Thyroid gland (tissue), 4 donors: Measurements from ENCODE around the gene MDM2. TPM values are rescaled to one million over a fixed set of nuclear protein-coding genes. Genes with fewer than 3 reads are reported as not detected.

Experiments used
- DNase-seq, 2 donors: peaks; one replicate each; pipeline ENCODE4 v3.0.0-alpha.2; 2019
- H3K27ac ChIP-seq, 3 donors: fragments of 200-600 bp; sonication (generic); 1 replicate in 2 of 3; 2 replicates in 1 of 3; pipeline ENCODE4 v1.5.1; 2016 to 2019; ENCODE audit warnings: mild to moderate bottlenecking in 1 of 3, moderate library complexity in 1 of 3
- H3K27me3 ChIP-seq: fragments of 200-600 bp; sonication (generic); one replicate; pipeline ENCODE4 v1.5.1; 2019
- H3K36me3 ChIP-seq, 2 donors: fragments of 200-600 bp; sonication (generic); one replicate each; pipeline ENCODE4 v1.5.1; 2016 to 2019
- H3K4me1 ChIP-seq, 2 donors: fragments of 200-600 bp; sonication (generic); one replicate each; pipeline ENCODE4 v1.5.1; 2017 to 2019
- H3K4me3 ChIP-seq, 3 donors: fragments of 200-600 bp; sonication (generic); replicated peaks in 1 of 3; 1 replicate in 2 of 3; 2 replicates in 1 of 3; pipeline ENCODE4 v1.5.1; 2016; ENCODE audit warnings: mild to moderate bottlenecking in 1 of 3
- H3K9me3 ChIP-seq: fragments of 200-600 bp; sonication (generic); one replicate; pipeline ENCODE4 v1.5.1; 2017
- CTCF ChIP-seq, 6 experiments: fragments of 200-600 bp in 3 of 6; fragments of 450-650 bp in 3 of 6; sonication (generic) in 3 of 6; IDR thresholded peaks; one replicate each; pipeline ENCODE4 v1.5.1; 2016 to 2019; ENCODE audit warnings: antibody characterized with exemption in 6 of 6, mild to moderate bottlenecking in 2 of 6, inconsistent platforms in 1 of 6, moderate library complexity in 1 of 6
- POLR2A ChIP-seq, 2 donors: fragments of 450-650 bp; IDR thresholded peaks; one replicate each; pipeline ENCODE4 v1.6.1; 2017; ENCODE audit warnings: antibody characterized with exemption in 2 of 2, mild to moderate bottlenecking in 2 of 2, moderate library complexity in 1 of 2
- WGBS, 2 donors: methylation state at CpG; one replicate each; pipeline ENCODE4 v1.1.5; 2017; 5-methylcytosine and 5-hydroxymethylcytosine counted together
- intact Hi-C: fragments of 100-400 bp; cut with DNase I; formaldehyde crosslinking; loops from one replicate; pipeline ENCODE4 v1.15.1; 2023
- total RNA-seq, 4 donors: library from RNA; depleted of rRNA; stranded (reverse); fragments of >200 nt; gene quantifications; one replicate each; pipeline ENCODE4 v1.2.3, GENCODE V29; 2016

The MDM2 gene
- total RNA-seq, 4 donors from 2014 or later, result 56.7 to 124 (median 91.6) TPM

GRCh38 chr12:68761901-68762630 is 45.9 kb upstream of the MDM2 start:
- H3K27me3 ChIP-seq, result no peaks in the 10 kb centered on the region
- no peak overlapping the region for H3K27ac ChIP-seq
- no peaks in the 10 kb centered on the region for H3K4me1 ChIP-seq
- TF ChIP-seq CTCF (IDR thresholded peaks at IDR 0.05) (no peak), POLR2A (IDR thresholded peaks at IDR 0.05) (no peak)
- no peak for DNase-seq
- no peak overlapping the region for H3K4me3 ChIP-seq
- WGBS, 2 donors, result 79 to 84% methylated on average over 8 of the region's 8 CpGs
- H3K9me3 ChIP-seq, result no peaks in the 10 kb centered on the region
- intact Hi-C loops, result no loop called here
- peaks cover 0 to 4% of the 10 kb centered on the region in 2 donors for H3K36me3 ChIP-seq

- Histone ChIP-seq H3K4me1 (no peaks in the 10 kb centered on the region), H3K27ac (no peak overlapping the region), H3K4me3 (no peak overlapping the region), H3K27me3 (no peaks in the 10 kb centered on the region), H3K9me3 (no peaks in the 10 kb centered on the region), H3K36me3 (peaks cover 0 to 4% of the 10 kb centered on the region in 2 donors)
- TF ChIP-seq CTCF (IDR thresholded peaks at IDR 0.05) (no peak), POLR2A (IDR thresholded peaks at IDR 0.05) (no peak)
- 90 to 95% methylated on average over 3 of the region's 3 CpGs for WGBS, 2 donors
- DNase-seq, result no peak
- intact Hi-C loops, result no loop called here
Measured at GRCh38 chr12:68762691-68763090, 45.3 kb upstream of the MDM2 start.

- H3K27me3 ChIP-seq, result no peaks in the 10 kb centered on the region
- peaks cover 0 to 4% of the 10 kb centered on the region in 2 donors for H3K36me3 ChIP-seq
- no peak overlapping the region for H3K27ac ChIP-seq
- 96 to 100% methylated on average over 1 of the region's 1 CpG for WGBS, 2 donors
- H3K9me3 ChIP-seq, result no peaks in the 10 kb centered on the region
- TF ChIP-seq CTCF (IDR thresholded peaks at IDR 0.05) (no peak), POLR2A (IDR thresholded peaks at IDR 0.05) (no peak)
- H3K4me1 ChIP-seq, result no peaks in the 10 kb centered on the region
- no peak for DNase-seq
- H3K4me3 ChIP-seq, result no peak overlapping the region
- intact Hi-C loops, result no loop called here
Measured at GRCh38 chr12:68765696-68766095, 42.3 kb upstream of the MDM2 start.

GRCh38 chr12:68766646-68767045 is 41.3 kb upstream of the MDM2 start:
- Histone ChIP-seq H3K4me1 (no peaks in the 10 kb centered on the region), H3K4me3 (no peak overlapping the region), H3K27me3 (no peaks in the 10 kb centered on the region), H3K36me3 (peaks cover 0 to 4% of the 10 kb centered on the region in 2 donors), H3K27ac (no peak overlapping the region), H3K9me3 (no peaks in the 10 kb centered on the region)
- 86 to 94% methylated on average over 2 of the region's 2 CpGs for WGBS, 2 donors
- no peak for DNase-seq
- no peak for TF ChIP-seq CTCF (IDR thresholded peaks at IDR 0.05)
- no peak for TF ChIP-seq POLR2A (IDR thresholded peaks at IDR 0.05)
- intact Hi-C loops, result no loop called here

- intact Hi-C loops, result no loop called here
Measured at GRCh38 chr12:68767191-68767590, 40.8 kb upstream of the MDM2 start.

More at GRCh38 chr12:68767191-68767590, 40.8 kb upstream of the MDM2 start:
- Histone ChIP-seq H3K36me3 (peaks cover 0 to 4% of the 10 kb centered on the region in 2 donors), H3K4me1 (no peaks in the 10 kb centered on the region), H3K27me3 (no peaks in the 10 kb centered on the region), H3K27ac (no peak overlapping the region), H3K4me3 (no peak overlapping the region), H3K9me3 (no peaks in the 10 kb centered on the region)
- no peak for TF ChIP-seq CTCF (IDR thresholded peaks at IDR 0.05)
- no peak for TF ChIP-seq POLR2A (IDR thresholded peaks at IDR 0.05)
- DNase-seq, result no peak
- 96 to 97% methylated on average over 7 of the region's 7 CpGs for WGBS, 2 donors
